Measurements from ENCODE around the gene CNTNAP5.

The CNTNAP5 gene

DNA sequence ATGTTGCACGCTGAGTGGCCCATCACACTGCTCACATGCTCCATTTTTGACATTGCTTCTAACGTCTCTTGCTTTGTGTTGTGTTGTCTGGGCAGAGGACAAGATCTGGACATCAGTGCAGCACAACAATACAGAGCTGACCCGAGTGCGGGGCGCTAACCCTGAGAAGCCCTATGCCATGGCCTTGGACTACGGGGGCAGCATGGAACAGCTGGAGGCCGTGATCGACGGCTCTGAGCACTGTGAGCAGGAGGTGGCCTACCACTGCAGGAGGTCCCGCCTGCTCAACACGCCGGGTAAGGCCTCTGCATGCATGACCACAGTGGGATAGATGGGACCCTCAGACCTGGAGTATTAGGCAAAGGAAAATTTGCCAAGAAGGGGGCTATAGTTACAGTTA is 622.6 kb downstream of the CNTNAP5 start:
- no peak for DNase-seq

DNA sequence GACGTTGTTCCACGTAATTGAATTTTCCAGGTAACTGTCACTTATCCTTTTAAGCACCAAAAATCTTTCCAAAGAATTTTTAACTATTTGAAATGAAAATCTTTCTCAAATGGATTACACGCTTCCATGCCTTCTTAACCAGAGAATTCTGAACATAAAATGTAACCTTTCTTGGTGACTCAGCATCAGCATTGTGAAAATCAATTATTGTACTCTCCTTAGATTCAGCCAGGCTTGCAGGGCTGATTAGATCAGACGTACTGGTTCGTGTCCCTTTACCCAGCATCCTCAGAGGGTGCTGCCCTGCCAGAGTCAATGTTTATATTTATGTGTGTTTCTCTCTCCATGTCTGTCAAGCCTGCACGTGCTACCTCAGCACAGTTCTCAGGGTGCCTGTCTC is 623.9 kb downstream of the CNTNAP5 start:
- no peak for DNase-seq

DNA sequence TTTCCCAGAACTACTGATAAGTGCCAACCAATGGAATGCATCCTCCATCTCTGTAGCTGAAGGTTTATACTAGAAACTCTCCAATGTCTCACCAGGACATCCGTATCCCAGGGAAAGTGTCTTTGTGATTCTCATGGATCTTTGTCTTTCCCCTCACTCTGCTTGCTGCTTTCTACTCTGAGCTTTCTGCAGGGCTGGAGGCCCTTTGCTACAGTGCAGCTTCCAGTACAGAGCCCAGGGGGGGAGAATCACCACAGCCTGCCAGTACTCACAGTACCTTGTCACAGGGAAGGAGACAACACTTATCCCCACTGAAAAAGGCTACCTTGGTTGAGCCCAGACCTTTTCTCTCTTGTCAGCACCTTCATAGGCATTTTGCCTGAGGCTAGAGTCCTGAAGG is 627.0 kb downstream of the CNTNAP5 start:
- DNase-seq = no peak

DNA sequence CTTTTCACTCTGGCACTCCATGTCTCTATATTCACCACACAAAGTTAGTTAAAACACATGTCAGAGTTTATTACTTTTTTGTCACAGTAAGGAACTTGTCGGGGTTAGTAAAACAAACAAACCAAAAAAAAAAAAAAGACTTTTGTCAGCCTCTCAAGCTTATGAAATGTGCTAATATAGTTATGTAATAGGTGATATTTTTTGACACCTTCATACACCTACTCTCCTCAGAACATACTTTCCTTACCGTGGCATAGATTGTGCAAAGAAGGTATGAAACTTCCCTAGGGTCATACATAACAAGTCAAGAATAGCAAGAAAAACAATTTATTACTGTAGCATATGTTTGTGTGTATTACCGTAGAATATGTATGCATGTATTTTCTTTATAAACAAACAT is 633.3 kb downstream of the CNTNAP5 start:
- DNase-seq = no peak

DNA sequence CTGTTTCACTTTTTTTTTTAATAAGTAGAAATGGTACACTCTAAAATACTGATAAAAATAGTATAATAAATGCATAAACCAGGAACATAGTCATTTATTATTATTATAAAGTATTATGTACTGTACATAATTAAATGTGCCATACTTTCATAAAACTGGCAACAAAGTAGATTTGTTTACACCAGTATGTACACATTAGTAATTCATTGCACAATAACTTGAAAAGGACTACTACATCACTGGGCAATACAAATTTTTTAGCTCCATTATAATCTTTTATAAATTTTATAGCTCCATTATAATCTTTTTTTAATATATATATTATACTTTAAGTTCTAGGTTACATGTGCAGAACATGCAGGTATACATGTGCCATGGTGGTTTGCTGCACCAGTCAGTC is 636.5 kb downstream of the CNTNAP5 start:
- no peak for DNase-seq

DNA sequence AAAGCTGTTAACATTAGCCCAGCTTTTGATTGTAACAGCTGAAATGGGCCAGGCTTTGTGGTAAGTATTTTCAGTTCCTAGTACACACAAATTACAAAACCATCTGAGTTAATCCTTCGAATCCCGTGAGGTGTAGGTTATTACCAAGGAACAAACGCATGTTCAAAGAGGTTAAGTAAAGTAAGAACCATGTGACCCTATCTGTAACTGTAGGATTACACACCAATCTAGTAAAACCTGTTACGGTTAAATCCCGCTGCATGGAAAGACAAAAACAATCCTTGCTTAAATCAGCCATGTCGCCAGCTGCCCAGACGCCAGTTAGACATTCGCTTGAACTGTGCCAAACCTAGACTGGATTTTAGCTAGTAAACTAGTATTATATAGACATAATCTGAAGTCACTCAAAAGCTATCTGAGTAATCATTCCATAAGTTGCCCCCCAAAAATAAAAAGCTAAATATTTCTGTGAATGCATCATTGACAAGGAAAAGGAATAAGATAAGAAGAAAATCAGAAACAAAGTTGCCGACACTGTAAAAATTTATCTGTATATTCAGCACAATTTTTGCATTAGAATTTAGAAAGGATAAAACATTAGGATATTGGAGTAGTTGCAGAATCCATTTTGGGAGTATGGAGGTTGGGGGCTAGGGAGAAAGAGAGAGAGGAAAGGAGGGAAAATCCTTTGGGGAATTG is 638.0 kb downstream of the CNTNAP5 start:
- DNase-seq = no peak

DNA sequence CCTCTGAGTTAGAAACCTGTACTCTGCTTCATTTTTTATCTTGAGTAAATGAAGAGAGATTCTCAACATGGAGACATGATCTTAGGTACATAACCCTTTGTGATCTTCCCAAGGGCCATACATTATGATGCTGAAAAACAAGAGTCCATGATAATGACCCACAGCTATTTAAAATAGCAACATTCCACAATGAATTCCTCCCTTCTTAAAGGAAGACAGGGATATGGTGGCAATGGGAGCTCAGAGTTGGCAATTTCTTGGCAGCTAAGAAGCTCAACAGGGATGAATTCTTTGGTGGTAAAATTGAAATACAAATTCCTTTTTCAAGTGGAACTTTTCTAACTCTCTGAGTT is 638.5 kb downstream of the CNTNAP5 start:
- no peak for DNase-seq

DNA sequence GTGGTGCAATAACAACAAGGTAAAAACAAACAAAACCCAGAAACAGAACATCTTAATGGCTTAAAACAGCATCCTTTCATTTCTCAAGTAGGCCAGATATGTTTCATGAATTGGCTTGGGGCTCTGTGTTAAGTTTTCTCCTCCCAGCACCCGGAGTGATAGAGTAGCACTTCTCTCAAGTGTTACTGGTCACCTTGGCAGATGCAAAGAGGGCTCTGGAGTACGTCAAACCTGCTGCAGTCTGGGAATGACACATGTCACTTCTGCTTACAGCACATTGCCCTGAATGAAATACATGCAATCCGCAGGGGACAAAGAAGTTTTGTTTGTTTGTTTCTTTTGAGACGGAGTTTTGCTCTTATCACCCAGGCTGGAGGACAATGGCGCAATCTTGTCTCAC is 639.3 kb downstream of the CNTNAP5 start:
- no peak for DNase-seq

DNA sequence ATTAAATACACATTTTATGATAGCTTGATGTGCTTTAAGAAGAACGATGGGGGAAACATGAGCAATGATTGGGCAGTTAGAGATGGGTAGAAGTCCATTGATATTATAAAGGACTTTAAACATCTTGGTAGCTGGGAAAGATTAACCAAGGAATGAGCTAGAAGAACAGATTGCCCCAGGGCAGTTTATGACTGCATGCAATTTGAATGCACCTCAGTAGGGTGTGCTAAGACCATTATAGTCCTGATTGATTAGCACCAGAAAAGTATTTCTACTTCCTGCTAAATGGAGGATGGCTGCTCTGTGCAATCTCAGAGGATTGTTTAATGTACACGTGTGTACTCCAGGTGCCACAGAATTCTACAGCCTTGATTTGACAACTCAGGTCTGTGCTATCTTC is 641.9 kb downstream of the CNTNAP5 start:
- no peak for DNase-seq

DNA sequence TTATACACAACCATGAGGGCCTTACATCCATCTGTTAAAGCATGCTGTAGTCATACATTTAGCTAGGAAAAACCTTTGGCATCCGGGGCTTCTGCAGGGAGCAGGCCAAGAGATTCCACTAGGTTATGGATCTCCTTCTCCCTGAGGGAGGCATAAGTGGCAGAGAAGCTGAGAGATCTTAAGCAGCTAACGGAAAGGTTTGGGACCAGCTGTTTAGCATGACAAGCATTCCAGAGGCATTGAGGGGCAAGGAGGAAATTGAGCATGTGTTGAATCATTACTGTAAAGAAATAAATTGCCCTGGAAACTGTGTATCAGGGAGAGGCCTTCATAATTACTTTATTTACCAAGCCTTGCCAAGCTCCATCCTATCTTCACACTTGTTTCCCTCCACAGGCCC is 643.1 kb downstream of the CNTNAP5 start:
- DNase-seq = no peak

DNA sequence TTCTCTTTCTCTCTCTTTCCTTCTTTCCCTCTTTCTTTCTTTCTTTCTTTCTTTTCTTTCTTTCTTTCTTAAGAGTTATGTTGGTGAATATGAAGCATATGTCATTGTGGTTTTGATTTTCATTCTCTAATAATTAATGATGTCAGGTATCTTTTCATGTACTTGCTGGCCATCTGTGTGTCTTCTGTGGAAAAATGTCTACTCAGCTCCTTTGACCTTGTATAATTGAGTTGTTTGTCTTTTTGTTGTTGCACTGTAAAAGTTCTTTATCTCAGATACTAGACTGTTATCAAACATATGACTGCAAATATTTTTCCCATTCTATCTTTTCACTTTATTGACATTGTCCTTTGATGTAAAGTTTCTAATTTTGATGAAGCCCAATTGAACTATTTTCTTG is 645.1 kb downstream of the CNTNAP5 start:
- DNase-seq = no peak

DNA sequence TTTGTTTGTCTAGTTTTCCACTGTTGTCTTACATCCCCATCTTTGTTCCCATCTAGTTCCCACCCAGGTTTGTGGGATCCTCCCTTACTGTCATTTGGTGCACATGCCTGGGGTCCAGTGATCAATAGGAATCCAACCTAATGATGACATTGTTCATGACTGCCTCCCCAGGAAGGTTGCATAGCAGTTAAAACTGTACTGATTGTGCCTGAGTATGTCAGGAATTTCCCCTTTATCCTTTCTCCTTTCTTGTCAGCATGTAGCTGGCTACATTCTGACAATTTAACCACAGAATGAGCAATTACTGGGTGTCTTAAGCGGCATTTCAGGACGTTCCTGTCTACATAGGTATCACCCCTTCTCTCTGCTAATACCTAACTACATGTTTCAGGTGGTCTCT is 653.0 kb downstream of the CNTNAP5 start:
- DNase-seq = no peak

DNA sequence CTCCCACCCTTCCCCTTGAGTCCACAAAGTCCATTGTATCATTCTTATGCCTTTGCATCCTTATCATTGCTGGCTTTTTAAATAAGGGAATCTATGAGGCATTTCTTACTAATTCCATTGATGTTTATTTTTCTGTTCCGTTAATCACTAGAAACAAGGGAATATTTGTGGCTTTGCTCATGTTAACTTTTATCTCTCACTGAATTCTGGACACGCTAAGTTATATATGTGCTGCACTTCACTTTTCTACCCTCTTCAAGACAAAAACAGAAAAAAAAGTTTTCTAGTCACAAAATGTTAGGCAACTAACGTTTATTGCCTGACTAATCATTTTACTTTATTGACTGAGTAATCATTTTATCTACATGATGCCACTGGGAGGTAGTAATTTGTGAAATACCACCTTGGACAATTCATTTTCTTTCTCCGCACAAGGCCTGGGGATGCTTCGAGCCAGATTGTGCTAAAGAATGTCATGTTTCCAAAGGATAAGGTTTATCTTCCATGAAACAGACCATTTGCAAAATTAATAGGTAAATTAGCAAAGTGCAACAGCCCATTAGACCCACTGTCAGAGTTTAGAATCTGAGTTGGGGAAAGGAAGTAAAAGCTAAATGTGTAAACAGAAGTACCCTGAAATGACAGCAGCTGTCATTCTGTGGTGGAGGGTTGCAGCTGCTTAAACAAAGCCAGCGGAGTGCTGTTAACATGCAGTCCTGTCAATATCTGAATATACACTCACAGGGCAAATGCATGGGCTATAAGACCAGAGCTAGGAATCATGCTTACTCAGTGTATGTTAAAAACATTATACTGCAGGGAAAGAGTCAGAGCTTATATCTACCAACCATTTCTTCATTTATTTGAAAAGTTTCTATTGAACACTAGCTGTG is 658.7 kb downstream of the CNTNAP5 start:
- DNase-seq = no peak

DNA sequence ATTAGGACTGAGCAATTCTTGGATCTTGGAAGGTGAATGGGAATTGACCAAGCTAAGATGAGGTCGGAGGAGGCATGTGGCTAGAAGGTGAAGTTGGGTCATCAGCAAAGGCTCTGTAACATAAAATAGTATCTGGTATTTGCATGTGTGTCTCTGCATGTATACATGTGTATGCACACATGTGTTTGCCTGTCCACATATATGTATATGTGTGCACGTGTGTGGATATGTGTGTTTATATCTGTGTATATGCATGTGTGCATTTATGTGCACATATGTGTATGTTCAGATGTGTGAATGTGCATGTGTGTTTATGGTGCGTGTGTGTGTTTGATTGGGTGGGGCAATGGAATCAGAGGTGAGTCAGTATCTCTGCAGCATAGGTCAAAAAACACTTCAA is 664.3 kb downstream of the CNTNAP5 start:
- no peak for DNase-seq

DNA sequence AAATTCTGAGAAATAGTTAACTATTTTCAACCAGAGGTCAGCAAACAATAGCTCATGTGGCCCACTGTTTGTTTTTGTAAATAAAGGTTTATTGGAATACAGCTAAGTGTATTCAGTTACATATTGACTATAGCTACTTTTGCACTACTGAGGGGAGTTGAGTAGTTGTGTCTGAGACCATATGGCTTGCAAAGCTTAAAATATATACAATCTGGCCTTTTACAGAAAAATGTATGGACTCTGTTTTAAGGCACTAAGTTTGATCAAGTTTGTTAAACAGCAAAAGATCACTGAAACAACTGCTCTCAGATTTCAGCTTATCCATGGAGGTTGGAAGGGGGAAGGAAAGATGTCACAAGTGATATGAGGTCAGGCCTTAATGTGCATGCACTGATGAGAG is 667.1 kb downstream of the CNTNAP5 start:
- no peak for DNase-seq

DNA sequence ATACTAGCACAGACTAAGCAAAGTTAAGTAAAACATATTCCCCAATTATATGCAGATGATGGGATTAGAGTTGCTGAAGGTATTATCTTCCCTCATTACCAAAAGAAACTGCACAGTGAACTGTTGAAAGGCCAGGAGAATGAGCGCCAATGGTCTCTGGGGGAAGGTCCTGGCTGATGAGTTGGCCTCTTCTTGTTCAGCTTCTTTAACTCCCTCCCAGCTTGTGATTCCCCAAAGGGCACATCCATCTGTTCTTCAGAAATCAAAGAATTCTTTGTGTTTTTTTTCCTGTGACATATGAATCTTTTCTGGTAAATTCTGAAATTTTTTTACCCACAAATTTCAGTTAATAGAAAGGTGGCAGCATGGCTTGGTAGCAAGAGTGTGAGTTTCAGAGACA is 667.6 kb downstream of the CNTNAP5 start:
- DNase-seq = no peak

DNA sequence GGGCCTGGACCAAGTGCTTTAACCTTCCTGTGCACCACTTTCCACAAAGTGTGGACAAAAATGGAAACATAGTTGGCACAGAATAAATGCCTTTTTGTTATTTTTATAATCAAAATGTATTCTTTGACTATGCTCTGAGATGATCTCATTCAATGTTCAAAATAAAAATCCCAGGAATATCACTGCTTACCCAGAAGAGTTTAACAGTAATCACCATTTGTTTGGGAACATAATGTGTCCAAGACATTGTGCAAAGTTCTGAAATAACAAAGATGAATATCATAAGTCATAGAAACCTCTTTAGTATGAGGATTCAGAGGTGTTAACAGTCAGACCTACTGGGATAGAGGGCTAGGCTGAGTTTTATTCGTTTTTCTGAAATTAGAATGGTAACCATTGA is 668.1 kb downstream of the CNTNAP5 start:
- no peak for DNase-seq

DNA sequence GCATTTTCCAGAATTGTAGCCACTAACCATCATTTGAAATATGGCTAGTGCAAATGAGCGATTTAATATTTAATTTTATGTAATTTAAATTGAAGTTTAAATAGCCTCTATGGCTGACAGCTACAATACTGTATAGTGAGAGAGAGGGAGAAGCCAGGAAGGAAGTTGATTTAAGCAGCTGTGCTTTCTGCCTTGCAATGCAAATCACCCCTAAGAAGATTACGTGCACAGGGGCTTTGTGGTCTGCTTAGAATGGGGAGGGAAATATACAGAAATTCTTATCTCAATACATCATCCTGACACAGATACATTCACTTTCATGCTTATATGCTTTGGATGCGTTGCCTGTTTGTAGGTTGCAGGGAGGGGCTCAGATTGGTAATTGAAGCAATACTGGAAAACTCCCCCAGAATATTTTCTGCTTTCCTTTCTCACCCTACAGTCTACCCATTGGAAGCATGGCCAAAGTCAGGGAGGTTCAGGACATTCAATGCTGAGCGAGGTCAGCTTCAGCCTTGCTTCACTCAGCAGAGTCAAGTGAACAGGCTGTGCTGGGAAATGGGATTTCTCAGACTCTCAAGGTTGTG is 674.0 kb downstream of the CNTNAP5 start:
- no peak for DNase-seq

DNA sequence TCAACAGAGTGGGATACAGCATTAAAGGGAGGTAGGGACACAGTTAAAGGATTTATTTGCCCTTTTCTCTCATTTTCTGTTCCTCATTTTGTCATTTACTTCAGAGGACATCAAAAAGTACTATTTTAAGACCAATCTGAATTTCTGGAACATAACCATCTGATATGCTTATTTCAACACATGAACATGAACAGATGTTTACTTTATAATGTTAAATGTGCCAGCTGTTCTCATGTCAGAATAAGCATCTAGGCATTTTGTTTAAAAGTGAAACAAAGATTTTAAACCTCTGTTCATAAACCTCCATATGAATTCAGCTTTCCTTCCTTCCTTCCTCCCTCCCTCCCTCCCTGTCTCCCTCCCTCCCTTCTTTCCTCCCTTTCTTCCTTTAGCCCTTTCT is 677.7 kb downstream of the CNTNAP5 start:
- no peak for DNase-seq

DNA sequence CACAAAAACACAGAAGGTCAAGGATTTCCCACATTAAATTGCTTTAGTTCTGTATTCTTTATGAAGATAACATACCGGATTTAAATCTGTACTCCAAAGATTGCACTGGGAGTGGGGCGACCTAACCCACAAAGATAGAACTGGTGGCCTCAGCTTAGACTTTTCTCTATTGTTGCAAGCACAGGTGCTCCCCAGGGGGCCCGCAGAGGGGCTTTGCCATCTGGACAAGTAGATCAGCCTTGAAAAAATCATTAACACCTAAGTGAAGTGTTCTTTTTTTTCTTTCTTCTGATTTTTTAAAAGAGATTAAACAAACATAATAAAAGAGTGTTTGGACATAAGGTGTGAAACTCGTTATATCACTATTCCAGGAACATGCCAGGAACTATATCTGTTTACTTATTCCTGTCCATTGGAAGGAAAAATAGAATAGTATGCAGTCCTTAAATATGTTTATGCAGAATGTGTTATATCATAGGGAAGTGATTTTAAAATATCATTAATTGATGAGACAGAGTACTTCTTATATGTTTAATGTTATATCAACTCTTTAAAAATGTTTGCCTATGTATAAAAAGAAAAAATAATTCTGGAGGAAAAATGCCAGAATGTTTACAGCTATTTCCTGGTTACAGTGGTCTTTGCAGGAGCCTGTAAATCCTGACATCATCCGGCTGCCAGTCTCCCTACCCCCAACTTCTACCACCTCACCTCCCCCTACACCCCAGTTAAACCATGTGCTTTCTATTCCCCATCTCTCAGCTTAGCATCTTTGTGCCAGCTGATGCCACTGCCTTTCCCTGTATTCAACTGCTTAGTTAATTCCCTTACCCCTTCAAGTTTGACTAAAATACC is 679.2 kb downstream of the CNTNAP5 start:
- no peak for DNase-seq

DNA sequence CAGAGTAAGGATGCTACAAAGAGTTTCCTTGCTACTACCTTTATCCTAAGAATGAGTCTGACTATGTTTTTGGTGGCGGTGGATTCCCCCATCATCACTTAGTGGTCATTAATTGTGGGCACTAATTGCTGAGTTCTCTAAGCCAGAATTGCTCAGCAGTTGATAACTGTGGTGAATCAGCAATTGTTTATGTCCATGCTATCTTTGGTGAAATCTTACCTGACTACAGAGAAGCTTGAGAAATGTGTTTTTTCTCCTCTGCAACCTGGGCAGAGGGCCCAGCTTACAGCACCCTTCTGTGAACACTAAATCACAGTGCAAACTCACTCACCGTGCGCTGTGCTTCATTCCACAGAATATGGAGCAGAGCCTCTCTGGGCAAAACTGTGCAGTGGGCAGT is 683.6 kb downstream of the CNTNAP5 start:
- no peak for DNase-seq

DNA sequence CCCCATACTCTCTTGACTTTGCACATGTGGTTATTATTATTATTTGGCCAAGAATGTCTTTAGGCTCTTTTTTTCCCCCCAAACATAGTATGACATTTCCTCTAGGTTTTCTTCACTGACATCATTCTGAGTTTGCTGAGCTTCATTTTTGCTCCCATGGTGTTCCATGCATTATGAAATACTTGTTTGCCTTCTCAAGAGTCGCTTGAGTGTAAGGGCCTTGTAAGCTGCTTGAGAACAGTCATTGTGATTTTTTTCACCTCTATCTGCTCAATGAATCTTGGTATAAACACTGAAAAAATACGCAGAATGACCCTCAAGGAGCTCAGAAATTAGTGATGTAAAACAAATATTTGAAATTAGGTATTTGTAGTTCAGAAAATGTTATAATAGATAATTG is 688.9 kb downstream of the CNTNAP5 start:
- no peak for DNase-seq

DNA sequence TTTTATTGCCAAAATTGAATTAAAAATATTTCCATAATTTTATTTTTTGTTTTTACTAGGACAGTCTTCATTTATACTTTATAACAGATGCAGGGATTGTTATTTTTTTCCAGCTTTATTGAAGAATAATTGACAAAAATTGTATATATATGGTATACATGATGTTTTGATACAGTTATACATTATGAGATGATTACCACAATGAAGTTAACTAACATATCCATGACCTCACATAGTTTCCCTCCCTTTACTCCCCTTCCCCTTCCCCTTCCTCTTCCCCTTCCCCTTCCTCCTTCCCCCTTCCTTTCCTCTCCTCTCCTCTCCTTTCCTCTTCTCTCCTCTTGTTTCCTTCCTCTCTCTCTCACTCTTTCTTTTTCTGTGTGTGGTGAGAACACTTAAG is 700.1 kb downstream of the CNTNAP5 start:
- no peak for DNase-seq
